ENCODE results near the gene PCNA.

The PCNA gene

GRCh38 chr20:5153612-5154542 is 34.1 kb upstream of the PCNA start:
- Histone ChIP-seq H3K9ac (ENCODE audit: low read length) (no peak overlapping the region), H3K4me3 (ENCODE audit: low read depth in 1 of 2, low read length in 2 of 2) (no peak overlapping the region), H3K36me3 (ENCODE audit: insufficient read depth, low read length) (no peaks in the 10 kb centered on the region), H3K27ac (ENCODE audit: low read depth, low read length) (no peak overlapping the region), H3K27me3 (ENCODE audit: control insufficient read depth in 1 of 2, insufficient read depth in 2 of 2, low read length in 2 of 2) (no peaks in the 10 kb centered on the region), H3K4me1 (ENCODE audit: insufficient read depth, low read length) (peaks cover 34% of the 10 kb centered on the region), H3K9me3 (ENCODE audit: low read length) (no peaks in the 10 kb centered on the region)

- Histone ChIP-seq H3K27ac (ENCODE audit: low read depth, low read length) (no peak overlapping the region), H3K4me3 (ENCODE audit: low read depth in 1 of 2, low read length in 2 of 2) (no peak overlapping the region), H3K27me3 (ENCODE audit: control insufficient read depth in 1 of 2, insufficient read depth in 2 of 2, low read length in 2 of 2) (no peaks in the 10 kb centered on the region), H3K36me3 (ENCODE audit: insufficient read depth, low read length) (no peaks in the 10 kb centered on the region), H3K9ac (ENCODE audit: low read length) (no peak overlapping the region), H3K9me3 (ENCODE audit: low read length) (no peaks in the 10 kb centered on the region), H3K4me1 (ENCODE audit: insufficient read depth, low read length) (peaks cover 39% of the 10 kb centered on the region)
Observed at GRCh38 chr20:5153152-5153467, 33.4 kb upstream of the PCNA start.

- no peak overlapping the region for H3K27ac ChIP-seq (ENCODE audit: low read depth, low read length)
- H3K4me1 ChIP-seq (ENCODE audit: insufficient read depth, low read length) = peaks cover 54% of the 10 kb centered on the region
- no peak overlapping the region for H3K4me3 ChIP-seq (ENCODE audit: low read depth in 1 of 2, low read length in 2 of 2)
- no peaks in the 10 kb centered on the region for H3K27me3 ChIP-seq (ENCODE audit: control insufficient read depth in 1 of 2, insufficient read depth in 2 of 2, low read length in 2 of 2)
- no peak overlapping the region for H3K9ac ChIP-seq (ENCODE audit: low read length)
- no peaks in the 10 kb centered on the region for H3K36me3 ChIP-seq (ENCODE audit: insufficient read depth, low read length)
- no peaks in the 10 kb centered on the region for H3K9me3 ChIP-seq (ENCODE audit: low read length)
Observed at GRCh38 chr20:5150226-5151076, 30.7 kb upstream of the PCNA start.

- H3K4me3 ChIP-seq (ENCODE audit: low read depth in 1 of 2, low read length in 2 of 2) = no peak overlapping the region
- no peak overlapping the region for H3K9ac ChIP-seq (ENCODE audit: low read length)
- no peak overlapping the region for H3K27ac ChIP-seq (ENCODE audit: low read depth, low read length)
Observed at GRCh38 chr20:5149892-5150225, 30.1 kb upstream of the PCNA start.

GRCh38 chr20:5148581-5148980 is 28.8 kb upstream of the PCNA start:
- Histone ChIP-seq H3K4me3 (ENCODE audit: low read depth in 1 of 2, low read length in 2 of 2) (no peak overlapping the region), H3K9me3 (ENCODE audit: low read length) (no peaks in the 10 kb centered on the region), H3K27ac (ENCODE audit: low read depth, low read length) (no peak overlapping the region), H3K27me3 (ENCODE audit: control insufficient read depth in 1 of 2, insufficient read depth in 2 of 2, low read length in 2 of 2) (no peaks in the 10 kb centered on the region), H3K9ac (ENCODE audit: low read length) (no peak overlapping the region), H3K4me1 (ENCODE audit: insufficient read depth, low read length) (peaks cover 49% of the 10 kb centered on the region), H3K36me3 (ENCODE audit: insufficient read depth, low read length) (no peaks in the 10 kb centered on the region)

More at GRCh38 chr20:5149892-5150225, 30.1 kb upstream of the PCNA start:
- Histone ChIP-seq H3K4me1 (ENCODE audit: insufficient read depth, low read length) (peaks cover 56% of the 10 kb centered on the region), H3K36me3 (ENCODE audit: insufficient read depth, low read length) (no peaks in the 10 kb centered on the region), H3K9me3 (ENCODE audit: low read length) (no peaks in the 10 kb centered on the region), H3K27me3 (ENCODE audit: control insufficient read depth in 1 of 2, insufficient read depth in 2 of 2, low read length in 2 of 2) (no peaks in the 10 kb centered on the region)

- Histone ChIP-seq H3K9ac (ENCODE audit: low read length) (no peak overlapping the region), H3K36me3 (ENCODE audit: insufficient read depth, low read length) (no peaks in the 10 kb centered on the region), H3K27ac (ENCODE audit: low read depth, low read length) (no peak overlapping the region), H3K9me3 (ENCODE audit: low read length) (no peaks in the 10 kb centered on the region), H3K27me3 (ENCODE audit: control insufficient read depth in 1 of 2, insufficient read depth in 2 of 2, low read length in 2 of 2) (no peaks in the 10 kb centered on the region), H3K4me3 (ENCODE audit: low read depth in 1 of 2, low read length in 2 of 2) (no peak overlapping the region), H3K4me1 (ENCODE audit: insufficient read depth, low read length) (peaks cover 46% of the 10 kb centered on the region)
Observed at GRCh38 chr20:5146871-5147592, 27.3 kb upstream of the PCNA start.

GRCh38 chr20:5146099-5146668 is 26.4 kb upstream of the PCNA start:
- Histone ChIP-seq H3K9ac (ENCODE audit: low read length) (no peak overlapping the region), H3K4me3 (ENCODE audit: low read depth in 1 of 2, low read length in 2 of 2) (no peak overlapping the region), H3K27ac (ENCODE audit: low read depth, low read length) (no peak overlapping the region), H3K36me3 (ENCODE audit: insufficient read depth, low read length) (no peaks in the 10 kb centered on the region), H3K9me3 (ENCODE audit: low read length) (no peaks in the 10 kb centered on the region), H3K4me1 (ENCODE audit: insufficient read depth, low read length) (peaks cover 54% of the 10 kb centered on the region), H3K27me3 (ENCODE audit: control insufficient read depth in 1 of 2, insufficient read depth in 2 of 2, low read length in 2 of 2) (no peaks in the 10 kb centered on the region)

GRCh38 chr20:5145365-5146098 is 25.8 kb upstream of the PCNA start:
- no peaks in the 10 kb centered on the region for H3K27me3 ChIP-seq (ENCODE audit: control insufficient read depth in 1 of 2, insufficient read depth in 2 of 2, low read length in 2 of 2)
- no peak overlapping the region for H3K27ac ChIP-seq (ENCODE audit: low read depth, low read length)
- no peak overlapping the region for H3K4me3 ChIP-seq (ENCODE audit: low read depth in 1 of 2, low read length in 2 of 2)
- no peaks in the 10 kb centered on the region for H3K9me3 ChIP-seq (ENCODE audit: low read length)
- H3K36me3 ChIP-seq (ENCODE audit: insufficient read depth, low read length) = no peaks in the 10 kb centered on the region
- H3K4me1 ChIP-seq (ENCODE audit: insufficient read depth, low read length) = peaks cover 56% of the 10 kb centered on the region
- H3K9ac ChIP-seq (ENCODE audit: low read length) = no peak overlapping the region

- no peak overlapping the region for H3K9ac ChIP-seq (ENCODE audit: low read length)
- H3K27ac ChIP-seq (ENCODE audit: low read depth, low read length) = no peak overlapping the region
- no peaks in the 10 kb centered on the region for H3K9me3 ChIP-seq (ENCODE audit: low read length)
- no peak overlapping the region for H3K4me3 ChIP-seq (ENCODE audit: low read depth in 1 of 2, low read length in 2 of 2)
- peaks cover 54% of the 10 kb centered on the region for H3K4me1 ChIP-seq (ENCODE audit: insufficient read depth, low read length)
- no peaks in the 10 kb centered on the region for H3K36me3 ChIP-seq (ENCODE audit: insufficient read depth, low read length)
- H3K27me3 ChIP-seq (ENCODE audit: control insufficient read depth in 1 of 2, insufficient read depth in 2 of 2, low read length in 2 of 2) = no peaks in the 10 kb centered on the region
Observed at GRCh38 chr20:5143851-5144250, 24.1 kb upstream of the PCNA start.

- Histone ChIP-seq H3K27ac (ENCODE audit: low read depth, low read length) (no peak overlapping the region), H3K9me3 (ENCODE audit: low read length) (no peaks in the 10 kb centered on the region), H3K9ac (ENCODE audit: low read length) (no peak overlapping the region), H3K4me3 (ENCODE audit: low read depth in 1 of 2, low read length in 2 of 2) (no peak overlapping the region), H3K36me3 (ENCODE audit: insufficient read depth, low read length) (no peaks in the 10 kb centered on the region), H3K4me1 (ENCODE audit: insufficient read depth, low read length) (peaks cover 36% of the 10 kb centered on the region), H3K27me3 (ENCODE audit: control insufficient read depth in 1 of 2, insufficient read depth in 2 of 2, low read length in 2 of 2) (no peaks in the 10 kb centered on the region)
Observed at GRCh38 chr20:5141615-5142014, 21.9 kb upstream of the PCNA start.

All from muscle layer of colon (tissue), 2 donors.